SKM-1 treated with dmso at 0.1 percent for 144 hours (cell line): ENCODE results near the gene PNP.
"Not testable (repeated sequence)": the region's sequence is repeated elsewhere in the genome, so short reads cannot be mapped to it uniquely, and the experiment has no call there.

Experiments used
- DNase-seq: peaks from one replicate; lab custom pipeline; 2025; ENCODE audit not compliant: unreplicated experiment; lab: John Stamatoyannopoulos, UW

The PNP gene

DNA sequence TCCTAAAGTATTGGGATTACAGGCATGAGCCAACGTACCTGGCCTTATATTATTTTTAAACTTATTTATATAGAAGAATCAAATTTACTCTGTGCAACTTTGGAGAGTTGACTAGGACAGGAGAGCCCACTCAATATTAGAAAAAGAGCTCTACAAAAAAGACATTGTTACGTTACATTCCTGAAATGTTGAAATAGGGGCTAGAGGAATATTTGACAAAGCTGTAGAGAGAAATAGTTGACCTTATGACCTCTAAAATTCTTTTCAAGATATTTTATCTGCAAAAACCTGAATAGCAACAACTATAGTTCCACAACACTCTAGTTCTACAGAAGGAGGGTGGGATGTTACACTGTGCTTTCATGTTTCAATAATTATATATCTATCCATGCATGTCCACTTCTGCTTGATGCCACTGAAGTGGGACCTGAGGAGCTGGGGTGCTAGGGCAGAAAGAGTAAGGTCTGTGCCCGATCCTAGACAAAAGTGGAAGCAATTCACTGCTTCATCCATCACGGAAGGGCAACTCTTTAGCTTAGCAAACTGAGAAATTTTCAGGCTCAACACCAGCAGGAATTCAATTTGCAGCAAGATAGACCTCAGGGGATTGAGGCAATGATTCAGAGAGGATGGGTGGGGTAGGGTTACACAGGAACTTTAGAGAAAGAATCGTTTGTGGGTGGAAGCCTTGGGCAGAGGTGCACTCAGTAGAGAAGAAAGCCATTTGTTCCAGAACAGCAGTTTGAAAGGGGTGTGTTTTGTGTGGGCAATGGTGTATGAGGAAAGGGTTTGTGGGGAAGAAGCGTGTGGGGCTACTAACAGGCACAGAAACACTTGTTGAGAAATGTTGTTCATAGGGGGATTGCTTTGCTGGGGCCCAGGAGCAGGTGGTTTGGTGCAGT is 20.1 kb downstream of the PNP start:
- peak; percentile 39 for DNase-seq

GRCh38 chr14:20490563-20490962 is 21.4 kb downstream of the PNP start:
- no peak for DNase-seq

DNA sequence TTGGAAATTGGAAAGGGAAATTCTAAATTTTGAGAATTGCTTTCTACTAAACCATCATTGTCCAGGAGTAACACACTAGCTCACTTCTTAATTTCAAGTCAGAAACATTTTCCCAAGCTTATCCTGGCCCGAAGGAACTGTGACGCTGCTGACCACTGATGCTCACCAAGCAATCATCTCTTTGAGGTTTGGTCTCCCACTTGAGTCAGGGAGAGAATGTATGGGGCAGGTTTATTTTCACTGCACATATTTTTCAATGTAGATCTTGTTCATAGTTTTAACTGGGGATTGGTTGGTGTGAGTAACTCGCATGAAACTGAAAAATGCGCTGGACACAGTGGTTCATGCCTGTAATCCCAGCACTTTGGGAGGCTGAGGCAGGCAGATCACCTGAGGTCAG is 23.3 kb downstream of the PNP start:
- DNase-seq: no peak

DNA sequence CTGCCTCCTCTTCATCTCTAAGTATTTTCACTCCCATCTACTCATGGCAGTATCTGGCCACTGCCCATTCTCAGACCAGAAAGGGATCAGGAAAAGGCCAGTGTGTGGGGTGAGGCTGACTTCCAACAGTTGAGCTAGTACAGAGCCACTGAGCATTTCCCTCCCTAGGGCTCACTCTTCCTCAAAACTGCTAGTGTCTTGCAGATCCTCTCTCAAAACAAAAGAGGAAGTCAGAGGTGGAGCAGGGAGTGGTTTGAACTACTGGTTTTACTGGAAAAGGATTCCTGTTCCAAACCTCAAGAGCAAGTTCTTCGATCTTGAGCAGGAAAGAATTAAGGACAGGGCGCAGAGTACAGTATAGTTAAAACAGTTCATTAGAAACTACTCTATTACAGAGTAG is 24.4 kb downstream of the PNP start:
- DNase-seq: peak; percentile 57

GRCh38 chr14:20494935-20495766 is 25.9 kb downstream of the PNP start:
- no peak for DNase-seq

GRCh38 chr14:20498622-20499021 is 29.4 kb downstream of the PNP start:
- DNase-seq: peak; percentile 23

- DNase-seq: no peak
These were observed 29.9 kb downstream of the PNP start for GRCh38 chr14:20499108-20499507.

GRCh38 chr14:20499881-20500280 is 30.7 kb downstream of the PNP start:
- DNase-seq: no peak

DNA sequence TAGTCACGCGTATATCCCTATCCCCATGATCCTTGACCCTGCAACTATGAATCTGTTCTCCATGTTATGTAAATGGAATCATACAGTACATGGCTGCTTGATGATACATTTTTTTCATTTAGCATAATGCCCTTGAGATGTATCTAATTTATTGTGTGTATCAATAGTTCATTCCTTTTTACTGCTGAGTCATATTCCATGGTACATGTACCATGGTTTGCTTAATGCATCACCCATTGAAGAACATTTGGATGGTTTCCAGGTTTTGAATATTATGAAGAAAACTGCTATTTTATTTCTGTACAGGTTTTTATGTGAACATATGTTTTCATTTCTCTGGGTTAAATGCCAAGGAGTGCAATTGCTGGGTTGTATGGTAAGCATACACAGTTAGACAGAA is 32.1 kb downstream of the PNP start:
- DNase-seq: no peak

DNA sequence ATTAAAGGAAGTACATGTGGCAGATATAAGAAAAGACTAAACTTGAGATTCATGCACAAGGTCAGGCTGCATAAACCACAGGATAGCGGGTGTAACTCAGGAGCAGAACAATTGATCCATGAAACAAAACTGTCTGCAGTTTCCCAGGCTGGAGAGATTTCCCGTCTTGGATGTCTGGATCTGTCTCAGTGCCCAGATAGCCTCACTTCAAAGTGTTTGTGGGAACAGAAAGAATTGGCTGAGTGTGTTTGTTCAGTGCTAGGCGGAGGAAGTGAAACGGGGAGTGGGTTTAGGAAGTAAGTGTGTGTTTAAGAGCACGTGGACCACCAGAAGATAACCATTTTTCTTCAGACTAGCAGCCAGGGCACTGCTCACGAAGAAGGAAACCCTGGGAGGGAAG is 34.7 kb downstream of the PNP start:
- no peak for DNase-seq

DNA sequence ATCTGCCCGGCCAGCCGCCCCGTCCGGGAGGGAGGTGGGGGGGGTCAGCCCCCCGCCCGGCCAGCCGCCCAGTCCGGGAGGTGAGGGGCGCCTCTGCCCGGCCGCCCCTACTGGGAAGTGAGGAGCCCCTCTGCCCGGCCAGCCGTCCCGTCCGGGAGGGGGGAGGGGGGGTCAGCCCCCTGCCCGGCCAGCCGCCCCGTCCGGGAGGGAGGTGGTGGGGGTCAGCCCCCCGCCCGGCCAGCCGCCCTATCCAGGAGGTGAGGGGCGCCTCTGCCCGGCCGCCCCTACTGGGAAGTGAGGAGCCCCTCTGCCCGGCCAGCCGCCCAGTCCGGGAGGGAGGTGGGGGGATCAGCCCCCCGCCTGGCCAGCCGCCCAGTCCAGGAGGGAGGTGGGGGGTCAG is 37.1 kb downstream of the PNP start:
- not testable (repeated sequence) for DNase-seq

GRCh38 chr14:20506752-20507151 is 37.5 kb downstream of the PNP start:
- not testable (repeated sequence) for DNase-seq

DNA sequence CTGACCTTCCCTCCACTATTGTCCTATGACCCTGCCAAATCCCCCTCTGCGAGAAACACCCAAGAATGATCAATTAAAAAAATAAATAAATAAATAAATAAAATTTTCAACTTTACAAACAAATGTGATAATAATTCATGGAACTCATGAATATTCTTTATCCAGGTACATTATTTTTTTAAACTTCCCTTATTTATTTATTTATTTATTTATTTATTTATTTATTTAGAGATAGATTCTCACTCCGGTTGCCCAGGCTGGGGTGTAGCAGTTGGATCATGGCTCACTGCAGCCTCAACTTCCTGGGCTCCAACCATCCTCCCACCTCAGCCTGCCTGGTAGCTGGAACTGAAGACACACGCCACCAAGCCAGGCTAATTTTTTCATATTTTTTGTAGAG is 38.3 kb downstream of the PNP start:
- DNase-seq: not testable (repeated sequence)

GRCh38 chr14:20508367-20508766 is 39.2 kb downstream of the PNP start:
- no peak for DNase-seq

- DNase-seq: no peak
These were observed 43.1 kb downstream of the PNP start for GRCh38 chr14:20512177-20512905.

- no peak for DNase-seq
These were observed 46.6 kb downstream of the PNP start for GRCh38 chr14:20515846-20516245.

DNA sequence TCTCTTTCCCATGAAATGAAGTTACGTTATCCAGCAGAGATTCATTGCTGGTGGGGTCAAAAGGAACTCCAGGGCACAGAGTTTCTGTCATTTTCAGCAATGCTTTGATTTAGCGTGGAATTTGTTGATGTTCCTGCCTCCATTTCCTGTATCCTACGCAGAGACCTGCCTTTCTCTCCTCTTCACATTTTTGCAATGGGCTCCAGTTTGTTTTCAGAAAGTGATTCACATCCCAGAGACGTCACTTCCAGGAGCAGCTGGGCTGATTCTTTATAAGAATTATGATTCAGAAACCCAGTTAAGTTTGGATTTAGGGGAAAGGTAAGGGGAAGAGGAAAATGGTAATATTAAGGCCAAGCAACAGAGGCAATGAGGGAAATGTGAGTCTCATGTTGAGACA is 47.7 kb downstream of the PNP start:
- DNase-seq: no peak

- peak; percentile 16 for DNase-seq
These were observed 53.1 kb downstream of the PNP start for GRCh38 chr14:20522332-20522731.

DNA sequence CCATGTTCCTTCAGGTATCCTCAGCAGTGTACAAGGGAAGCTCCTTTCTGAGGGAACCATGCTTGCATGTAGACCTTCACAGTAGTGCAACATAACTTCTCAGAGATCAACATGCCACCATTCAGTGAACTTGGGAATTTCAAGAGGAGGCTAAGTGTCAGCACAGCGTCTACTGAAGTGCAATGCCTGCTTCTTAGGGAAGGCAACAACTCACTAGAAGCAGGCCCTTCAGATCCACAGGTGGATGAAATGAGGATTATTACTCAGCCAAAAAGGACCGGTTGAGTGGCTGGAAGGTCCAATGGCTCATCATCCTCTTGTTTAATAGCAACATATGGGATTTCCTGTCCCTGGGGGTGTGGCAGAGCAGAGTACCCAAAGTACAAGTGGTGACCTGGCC is 54.8 kb downstream of the PNP start:
- no peak for DNase-seq
